ENCODE measurements around the gene KCTD16.

- TF ChIP-seq CTCF (IDR thresholded peaks at IDR 0.05) (no peak), POLR2A (IDR thresholded peaks at IDR 0.05) (no peak)
Observed at GRCh38 chr5:144315026-144315425, 144.4 kb downstream of the KCTD16 start.

All from upper lobe of left lung (tissue), 4 donors.